Measurements from ENCODE around the gene NAPA.

DNA sequence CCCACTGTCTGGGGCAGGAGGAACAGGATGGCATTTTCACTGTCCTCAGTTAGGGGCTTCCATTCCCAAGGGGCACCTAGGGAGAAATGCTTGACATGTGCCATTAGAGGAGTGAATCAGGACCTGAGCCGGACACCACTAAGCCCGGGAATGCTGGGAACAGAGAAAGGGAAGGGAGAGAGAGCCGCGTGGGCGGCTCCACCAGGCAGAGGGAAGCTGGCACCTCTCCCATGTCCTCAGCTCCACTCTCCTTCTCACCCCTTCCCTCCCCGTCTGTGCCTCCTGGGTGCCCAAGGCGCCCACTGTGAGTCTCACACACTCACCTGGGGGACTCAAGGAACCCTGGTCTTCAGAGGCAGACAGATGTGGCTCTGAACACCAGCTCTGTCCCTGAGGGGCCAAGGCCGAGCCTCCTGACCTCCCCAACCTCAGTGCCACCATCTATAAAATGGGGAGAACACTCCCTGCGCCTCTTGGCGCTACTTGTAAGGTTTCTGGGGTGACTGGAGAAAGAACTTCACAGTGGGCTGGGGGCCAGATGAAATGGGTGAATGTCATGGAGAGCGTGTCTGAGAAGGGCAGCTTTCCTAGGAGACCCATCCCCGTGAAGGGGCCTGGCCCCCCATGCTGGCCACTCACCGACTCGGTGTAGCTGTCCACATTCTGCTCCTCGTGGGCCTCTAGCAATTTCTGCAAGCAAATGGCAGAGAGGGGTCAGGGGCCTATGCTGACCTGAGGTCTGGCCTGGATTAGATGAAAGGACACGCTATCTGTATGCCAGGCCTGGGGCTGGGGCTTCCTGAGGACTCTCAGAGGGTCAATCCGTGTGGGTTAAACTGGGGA is 25.6 kb downstream of the NAPA start:
- TF ChIP-seq, protein P1, sequence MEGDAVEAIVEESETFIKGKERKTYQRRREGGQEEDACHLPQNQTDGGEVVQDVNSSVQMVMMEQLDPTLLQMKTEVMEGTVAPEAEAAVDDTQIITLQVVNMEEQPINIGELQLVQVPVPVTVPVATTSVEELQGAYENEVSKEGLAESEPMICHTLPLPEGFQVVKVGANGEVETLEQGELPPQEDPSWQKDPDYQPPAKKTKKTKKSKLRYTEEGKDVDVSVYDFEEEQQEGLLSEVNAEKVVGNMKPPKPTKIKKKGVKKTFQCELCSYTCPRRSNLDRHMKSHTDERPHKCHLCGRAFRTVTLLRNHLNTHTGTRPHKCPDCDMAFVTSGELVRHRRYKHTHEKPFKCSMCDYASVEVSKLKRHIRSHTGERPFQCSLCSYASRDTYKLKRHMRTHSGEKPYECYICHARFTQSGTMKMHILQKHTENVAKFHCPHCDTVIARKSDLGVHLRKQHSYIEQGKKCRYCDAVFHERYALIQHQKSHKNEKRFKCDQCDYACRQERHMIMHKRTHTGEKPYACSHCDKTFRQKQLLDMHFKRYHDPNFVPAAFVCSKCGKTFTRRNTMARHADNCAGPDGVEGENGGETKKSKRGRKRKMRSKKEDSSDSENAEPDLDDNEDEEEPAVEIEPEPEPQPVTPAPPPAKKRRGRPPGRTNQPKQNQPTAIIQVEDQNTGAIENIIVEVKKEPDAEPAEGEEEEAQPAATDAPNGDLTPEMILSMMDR (IDR thresholded peaks at IDR 0.05) = no peak
- TF ChIP-seq POLR2A (IDR thresholded peaks at IDR 0.05) = no peak

Data from testis (tissue), 2 donors.